Naive thymus-derived CD4-positive, alpha-beta T cell (primary cell): ENCODE measurements around the gene PPT2. TPM values are rescaled to one million over a fixed set of nuclear protein-coding genes. Genes with fewer than 3 reads are reported as not detected.

Source experiments
- ATAC-seq: fragments of 150-1000 bp; cut with Tn5 transposase; 2 replicates; pipeline ENCODE4 v1.10.0; 2021; ENCODE audit warnings: mild to moderate bottlenecking, moderate library complexity
- CTCF ChIA-PET: fragments of 350-600 bp; sonication (Branson Sonifier 250); formaldehyde crosslinking; loops from one replicate; lab custom pipeline; 2021; ENCODE audit warnings: antibody characterized with exemption; lab: Charles Lee
- POLR2A ChIA-PET: fragments of 350-600 bp; sonication (Branson Sonifier 250); formaldehyde crosslinking; loops from one replicate; lab custom pipeline; 2021; ENCODE audit warnings: antibody characterized with exemption, inconsistent platforms; lab: Charles Lee
- DNase-seq, 9 donors: peaks; one replicate each; pipeline versions ENCODE4 v3.0.0 to v3.0.0-alpha.2; 2020 to 2022; ENCODE audit warnings: mixed read lengths in 1 of 9
- H3K27ac ChIP-seq: one replicate; pipeline ENCODE4 v1.7.0; 2013; ENCODE audit warnings: mild to moderate bottlenecking, low read depth, low read length, moderate library complexity
- H3K27me3 ChIP-seq, 2 donors: one replicate each; pipeline ENCODE4 v1.7.0; 2013; ENCODE audit warnings: low read length in 2 of 2, mild to moderate bottlenecking in 2 of 2, moderate library complexity in 2 of 2; ENCODE audit not compliant: control insufficient read depth in 2 of 2, insufficient read depth in 2 of 2
- H3K36me3 ChIP-seq, 3 experiments: 1 replicate in 2 of 3; 2 replicates in 1 of 3; pipeline ENCODE4 v1.7.0; 2013; ENCODE audit warnings: low read length in 3 of 3, mild to moderate bottlenecking in 3 of 3, moderate library complexity in 1 of 3; ENCODE audit not compliant: insufficient read depth in 3 of 3, control insufficient read depth in 2 of 3
- H3K4me1 ChIP-seq, 2 donors: one replicate each; pipeline ENCODE4 v1.7.0; 2013; ENCODE audit warnings: low read length in 2 of 2, mild to moderate bottlenecking in 2 of 2, moderate library complexity in 1 of 2; ENCODE audit not compliant: control insufficient read depth in 2 of 2, insufficient read depth in 2 of 2
- H3K4me3 ChIP-seq: 2 replicates; pipeline ENCODE4 v1.7.0; 2013; ENCODE audit warnings: mild to moderate bottlenecking, low read length
- H3K9me3 ChIP-seq, 3 experiments: 1 replicate in 2 of 3; 2 replicates in 1 of 3; pipeline ENCODE4 v1.7.0; 2013; ENCODE audit warnings: low read length in 3 of 3; ENCODE audit not compliant: control insufficient read depth in 2 of 3
- H3K27ac Mint-ChIP-seq, 9 donors: one replicate each; pipeline ENCODE4 v1.8.0; 2020 to 2022; ENCODE audit warnings: mixed read lengths in 9 of 9, mild to moderate bottlenecking in 8 of 9, moderate library complexity in 5 of 9, inconsistent platforms in 2 of 9
- H3K27me3 Mint-ChIP-seq, 5 donors: one replicate each; pipeline ENCODE4 v1.8.0; 2021 to 2022; ENCODE audit warnings: mixed read lengths in 5 of 5, mild to moderate bottlenecking in 1 of 5
- H3K36me3 Mint-ChIP-seq, 5 donors: one replicate each; pipeline ENCODE4 v1.8.0; 2020 to 2022; ENCODE audit warnings: mixed read lengths in 5 of 5, mild to moderate bottlenecking in 3 of 5, inconsistent platforms in 1 of 5
- H3K4me1 Mint-ChIP-seq, 7 donors: one replicate each; pipeline ENCODE4 v1.8.0; 2020 to 2022; ENCODE audit warnings: mixed read lengths in 7 of 7, mild to moderate bottlenecking in 3 of 7, inconsistent platforms in 1 of 7
- H3K4me3 Mint-ChIP-seq, 10 donors: one replicate each; pipeline ENCODE4 v1.8.0; 2020 to 2022; ENCODE audit warnings: mild to moderate bottlenecking in 10 of 10, mixed read lengths in 10 of 10, moderate library complexity in 6 of 10, inconsistent platforms in 2 of 10
- H3K9me3 Mint-ChIP-seq, 11 donors: one replicate each; pipeline ENCODE4 v1.8.0; 2020 to 2022; ENCODE audit warnings: mixed read lengths in 11 of 11, mild to moderate bottlenecking in 4 of 11, inconsistent platforms in 1 of 11, moderate library complexity in 1 of 11
- intact Hi-C, 2 donors: fragments of 100-400 bp; cut with micrococcal nuclease; formaldehyde crosslinking; loops; one replicate each; pipeline ENCODE4 v1.15.1; 2023
- polyA plus RNA-seq, 2 donors: library from polyadenylated mRNA; unstranded; fragments of 300-500 nt; fragmentation: Illumina TruSeq; gene quantifications; one replicate each; pipeline ENCODE4 v1.2.3, GENCODE V29; 2021
- total RNA-seq, 6 experiments: library from RNA in 5 of 6; stranded (reverse) in 5 of 6; gene quantifications; 1 replicate in 5 of 6; 2 replicates in 1 of 6; pipeline ENCODE4 v1.2.3 and lab custom pipeline; 2021 to 2026

Gene PPT2
- total and polyA plus RNA-seq, 7 experiments from 2014 or later = 11.8 to 21.9 (median 15.7) TPM

GRCh38 chr6:32146687-32147086, 7.3 kb upstream of the PPT2 start:
- DNase-seq = no peak
- H3K4me3 Mint-ChIP-seq = no peak overlapping the region
- Histone ChIP-seq H3K4me3 (no peak overlapping the region), H3K36me3 (no peaks in the 10 kb centered on the region), H3K27me3 (no peaks in the 10 kb centered on the region), H3K4me1 (peaks cover 0 to 6% of the 10 kb centered on the region in 2 donors), H3K27ac (no peak overlapping the region), H3K9me3 (no peaks in the 10 kb centered on the region)
- POLR2A ChIA-PET = interaction anchor here (0.9 kb wide), 1 partner anchor 29 kb away, joined by 3 read pairs; the partner anchor contains the start of gene AGPAT1
- peak overlapping the region in 1 of 9 donors; percentile 5 for H3K27ac Mint-ChIP-seq
- H3K9me3 Mint-ChIP-seq = peaks cover 0 to 5% (median 0%) of the 10 kb centered on the region in 11 donors
- peaks cover 0 to 56% (median 12%) of the 10 kb centered on the region in 5 donors for H3K27me3 Mint-ChIP-seq
- CTCF ChIA-PET = no interaction called here
- intact Hi-C loops = loop anchor here in 1 of 2 donors (10.0 kb wide), 1 partner anchor 98 kb away; no protein-coding TSS in a partner anchor
- ATAC-seq = no peak
- H3K4me1 Mint-ChIP-seq = peaks cover 23 to 34% (median 31%) of the 10 kb centered on the region in 7 donors
- H3K36me3 Mint-ChIP-seq = peaks cover 0 to 5% (median 0%) of the 10 kb centered on the region in 5 donors

DNA sequence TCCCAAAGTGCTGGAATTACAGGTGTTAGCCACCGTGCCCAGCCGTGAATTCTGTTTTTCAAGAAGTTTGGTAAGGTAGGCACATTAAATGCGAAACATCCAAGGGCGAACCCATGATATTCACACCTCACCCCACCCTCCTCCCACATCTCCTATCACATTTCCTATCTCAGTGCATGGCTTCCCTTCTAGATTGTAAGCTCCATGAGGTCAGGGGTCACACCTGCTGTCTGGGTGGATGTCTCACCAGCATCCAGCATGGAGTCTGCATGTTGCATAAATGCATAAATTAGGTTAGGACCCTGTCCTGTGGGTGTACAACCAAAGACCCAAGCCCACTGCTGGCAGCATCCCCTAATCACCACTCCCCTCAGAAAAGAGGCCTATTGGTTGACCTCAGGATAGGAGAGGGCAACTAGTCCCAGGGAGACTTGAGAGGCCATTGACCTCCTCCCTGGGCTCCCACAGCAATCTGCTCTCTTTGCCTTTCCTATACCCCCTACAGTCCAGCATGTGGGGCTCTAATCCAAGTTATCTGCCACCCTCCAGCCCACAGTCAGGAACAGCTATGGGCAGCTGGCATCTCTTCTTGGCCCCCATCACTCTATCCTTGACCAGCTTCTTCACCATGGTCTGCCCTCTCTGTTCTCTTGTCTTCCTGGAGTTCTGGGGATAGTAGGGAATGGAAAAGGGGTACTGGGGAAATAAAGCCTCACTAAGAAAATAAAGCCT, 6.4 kb upstream of the PPT2 start:
- Mint-ChIP-seq H3K27ac (peak overlapping the region in 5 of 9 donors; percentile 15 to 90 (median 60)), H3K36me3 (peaks cover 0 to 5% (median 0%) of the 10 kb centered on the region in 5 donors), H3K4me3 (peak overlapping the region in 1 of 10 donors; percentile 84), H3K9me3 (peaks cover 0 to 5% (median 0%) of the 10 kb centered on the region in 11 donors), H3K27me3 (peaks cover 0 to 56% (median 12%) of the 10 kb centered on the region in 5 donors), H3K4me1 (peaks cover 30 to 41% (median 37%) of the 10 kb centered on the region in 7 donors)
- H3K4me1 ChIP-seq = peaks cover 0 to 13% of the 10 kb centered on the region in 2 donors
- ChIA-PET POLR2A (interaction anchor here (1.0 kb wide), 1 partner anchor 29 kb away, joined by 4 read pairs; no protein-coding TSS in a partner anchor), CTCF (interaction anchor here (0.6 to 1.4 kb wide), 2 partner anchors 102 to 202 kb away, joined by 4 to 5 read pairs; no protein-coding TSS in a partner anchor)
- no peak for DNase-seq
- no peaks in the 10 kb centered on the region for H3K36me3 ChIP-seq
- H3K9me3 ChIP-seq = no peaks in the 10 kb centered on the region
- no peaks in the 10 kb centered on the region for H3K27me3 ChIP-seq
- H3K27ac ChIP-seq = no peak overlapping the region
- intact Hi-C loops = loop anchor here (1.0 to 10.0 kb wide), 4 partner anchors 17 to 97 kb away; partner anchors contain the start of genes AGPAT1 (in 1 of the 2) and FKBPL (in 1 of the 2)
- no peak for ATAC-seq
- no peak overlapping the region for H3K4me3 ChIP-seq

- peaks cover 0 to 5% (median 0%) of the 10 kb centered on the region in 5 donors for H3K36me3 Mint-ChIP-seq
Measured at GRCh38 chr6:32148289-32149091, 5.5 kb upstream of the PPT2 start.

DNA sequence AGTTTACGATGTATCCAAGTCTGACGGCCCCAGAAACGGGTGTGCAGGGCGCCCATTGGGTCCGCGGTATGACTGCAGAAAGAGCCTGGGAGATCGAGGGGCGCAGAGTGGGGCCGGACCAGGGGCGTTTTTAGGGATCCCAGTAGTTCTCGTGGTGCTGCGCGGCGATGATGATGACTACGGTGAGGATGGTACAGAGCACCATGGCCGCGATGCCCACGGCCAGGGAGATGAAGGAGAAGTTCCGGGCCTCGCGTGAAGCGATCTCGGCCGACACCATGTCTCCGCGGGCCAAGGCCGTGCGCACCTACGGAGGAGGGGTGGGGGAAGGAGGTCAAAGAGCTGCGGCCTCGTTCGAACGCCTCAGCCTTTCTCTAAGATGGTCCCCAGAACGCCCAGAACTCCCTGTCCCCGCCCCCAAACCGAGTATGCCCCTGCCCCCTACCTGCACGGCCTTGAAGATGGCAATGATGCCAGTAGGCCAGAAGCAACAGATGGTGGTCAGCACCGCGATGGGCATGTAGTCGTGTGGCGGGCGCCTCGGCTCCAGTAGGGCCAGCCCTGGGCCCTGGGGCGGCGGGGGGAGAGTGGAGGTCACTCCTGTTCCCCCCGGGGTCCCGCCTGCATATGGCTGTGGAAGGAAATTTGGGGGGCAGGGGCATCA, 4.7 kb upstream of the PPT2 start:
- H3K9me3 Mint-ChIP-seq = peaks cover 0 to 5% (median 0%) of the 10 kb centered on the region in 11 donors
- CTCF ChIA-PET = interaction anchor here (1.2 to 1.4 kb wide), 2 partner anchors 45 to 100 kb away, joined by 3 to 5 read pairs; no protein-coding TSS in a partner anchor
- no peaks in the 10 kb centered on the region for H3K36me3 ChIP-seq
- H3K27ac Mint-ChIP-seq = peak overlapping the region; percentile 46 to 91 (median 85)
- peak overlapping the region; percentile 75 to 95 (median 88) for H3K4me3 Mint-ChIP-seq
- peak overlapping the region; percentile 30 for H3K4me3 ChIP-seq
- POLR2A ChIA-PET = interaction anchor here (0.6 to 1.0 kb wide), 4 partner anchors 9 to 806 kb away, joined by 3 to 5 read pairs (median 3); no protein-coding TSS in a partner anchor
- H3K4me1 Mint-ChIP-seq = peaks cover 37 to 56% (median 52%) of the 10 kb centered on the region in 7 donors
- intact Hi-C loops = loop anchor here in 1 of 2 donors (10.0 kb wide), 1 partner anchor 96 kb away; no protein-coding TSS in a partner anchor
- peaks cover 0 to 24% of the 10 kb centered on the region in 2 donors for H3K4me1 ChIP-seq
- no peaks in the 10 kb centered on the region for H3K27me3 ChIP-seq
- no peak for DNase-seq
- peak; percentile 19 for ATAC-seq
- H3K27ac ChIP-seq = peak overlapping the region; percentile 47
- no peaks in the 10 kb centered on the region for H3K9me3 ChIP-seq
- H3K36me3 Mint-ChIP-seq = peaks cover 0 to 5% (median 0%) of the 10 kb centered on the region in 5 donors
- peaks cover 0 to 62% (median 12%) of the 10 kb centered on the region in 5 donors for H3K27me3 Mint-ChIP-seq

More at GRCh38 chr6:32148289-32149091, 5.5 kb upstream of the PPT2 start:
- Mint-ChIP-seq H3K27ac (peak overlapping the region; percentile 46 to 91 (median 85)), H3K4me1 (peaks cover 37 to 49% (median 46%) of the 10 kb centered on the region in 7 donors), H3K9me3 (peaks cover 0 to 5% (median 0%) of the 10 kb centered on the region in 11 donors), H3K4me3 (peak overlapping the region; percentile 75 to 91 (median 86)), H3K27me3 (peaks cover 0 to 62% (median 12%) of the 10 kb centered on the region in 5 donors)
- Histone ChIP-seq H3K4me3 (peak overlapping the region; percentile 30), H3K27me3 (no peaks in the 10 kb centered on the region), H3K36me3 (no peaks in the 10 kb centered on the region), H3K9me3 (no peaks in the 10 kb centered on the region), H3K27ac (peak overlapping the region; percentile 47), H3K4me1 (peaks cover 0 to 22% of the 10 kb centered on the region in 2 donors)
- DNase-seq (peak; percentile 62 to 82 (median 72)), ATAC-seq (peak; percentile 91)
- ChIA-PET CTCF (interaction anchor here (0.6 to 1.4 kb wide), 3 partner anchors 46 to 201 kb away, joined by 3 to 5 read pairs (median 4); no protein-coding TSS in a partner anchor), POLR2A (interaction anchor here (0.6 to 1.0 kb wide), 5 partner anchors 10 to 806 kb away, joined by 3 to 5 read pairs (median 3); no protein-coding TSS in a partner anchor)
- intact Hi-C loops = loop anchor here (1.0 to 10.0 kb wide), 4 partner anchors 18 to 96 kb away; partner anchors contain the start of genes AGPAT1 (in 1 of the 2) and FKBPL (in 1 of the 2)

DNA sequence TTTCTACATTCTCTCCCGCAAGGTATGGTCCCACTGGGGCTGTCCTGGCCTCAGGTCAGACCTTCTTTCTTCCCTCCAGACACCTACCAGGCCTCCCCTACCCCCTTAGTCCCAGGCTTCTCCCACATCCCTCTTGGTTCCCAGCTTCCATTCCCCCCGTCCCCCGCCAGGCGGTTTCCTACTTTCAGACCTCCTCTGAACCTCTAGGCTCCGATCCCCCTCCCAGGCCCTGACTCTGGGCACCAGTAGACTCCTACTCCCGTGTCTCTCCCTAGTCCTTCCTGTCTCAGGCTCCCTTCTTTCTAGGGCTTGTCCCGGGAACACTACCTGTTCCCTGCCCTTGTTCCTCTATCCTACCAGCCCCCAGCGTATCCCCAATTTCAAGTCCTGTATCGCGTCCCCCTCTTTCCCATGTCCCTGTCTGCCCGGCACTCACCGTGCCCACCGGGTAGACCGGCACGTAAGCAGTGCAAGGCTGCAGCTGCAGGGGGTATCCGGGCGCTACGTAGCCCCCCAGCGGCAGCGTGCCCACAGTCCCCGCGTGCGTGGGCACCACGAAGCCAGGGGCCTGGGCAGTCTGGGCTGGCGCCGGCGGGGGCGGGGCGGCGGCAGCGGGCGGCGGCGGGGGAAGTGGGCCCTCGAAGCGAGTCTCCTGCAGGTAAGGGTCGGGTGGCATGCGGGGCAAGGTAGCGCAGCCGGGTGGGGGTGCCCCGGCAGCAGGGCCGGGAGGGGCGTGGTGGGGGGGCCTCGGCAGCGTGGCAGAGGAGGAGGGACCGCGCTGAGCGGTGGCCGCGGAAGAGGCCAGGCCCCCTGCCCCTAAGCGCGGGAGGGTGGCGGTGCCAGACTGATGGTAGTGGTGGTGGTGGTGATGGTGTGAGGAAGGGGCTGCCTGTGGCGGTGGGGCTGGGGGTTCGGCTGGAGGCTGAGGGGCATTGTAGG, 3.7 kb upstream of the PPT2 start:
- intact Hi-C loops = loop anchor here in 1 of 2 donors (10.0 kb wide), 1 partner anchor 95 kb away; no protein-coding TSS in a partner anchor
- POLR2A ChIA-PET = interaction anchor here (0.6 to 2.0 kb wide), 3 partner anchors 41 to 43 kb away, joined by 3 to 7 read pairs (median 3); partner anchors contain the start of gene GPSM3
- Mint-ChIP-seq H3K4me3 (peak overlapping the region; percentile 51 to 100 (median 86)), H3K9me3 (peaks cover 0 to 5% (median 0%) of the 10 kb centered on the region in 11 donors), H3K27me3 (peaks cover 0 to 62% (median 12%) of the 10 kb centered on the region in 5 donors), H3K27ac (peak overlapping the region; percentile 33 to 87 (median 67)), H3K4me1 (peaks cover 47 to 65% (median 62%) of the 10 kb centered on the region in 7 donors), H3K36me3 (peaks cover 0 to 5% (median under 1%) of the 10 kb centered on the region in 5 donors)
- ATAC-seq = no peak
- DNase-seq = no peak
- no peak overlapping the region for H3K27ac ChIP-seq
- no peaks in the 10 kb centered on the region for H3K27me3 ChIP-seq
- H3K4me1 ChIP-seq = peaks cover 6 to 30% of the 10 kb centered on the region in 2 donors
- H3K4me3 ChIP-seq = no peak overlapping the region
- H3K36me3 ChIP-seq = no peaks in the 10 kb centered on the region
- no peaks in the 10 kb centered on the region for H3K9me3 ChIP-seq
- CTCF ChIA-PET = no interaction called here
